ENCODE data around the gene TIAM1. TPM values are rescaled to one million over a fixed set of nuclear protein-coding genes. Genes with fewer than 3 reads are reported as not detected.

The TIAM1 gene
- total RNA-seq, 4 donors from 2014 or later: 2.6 to 11.0 (median 6.9) TPM

DNA sequence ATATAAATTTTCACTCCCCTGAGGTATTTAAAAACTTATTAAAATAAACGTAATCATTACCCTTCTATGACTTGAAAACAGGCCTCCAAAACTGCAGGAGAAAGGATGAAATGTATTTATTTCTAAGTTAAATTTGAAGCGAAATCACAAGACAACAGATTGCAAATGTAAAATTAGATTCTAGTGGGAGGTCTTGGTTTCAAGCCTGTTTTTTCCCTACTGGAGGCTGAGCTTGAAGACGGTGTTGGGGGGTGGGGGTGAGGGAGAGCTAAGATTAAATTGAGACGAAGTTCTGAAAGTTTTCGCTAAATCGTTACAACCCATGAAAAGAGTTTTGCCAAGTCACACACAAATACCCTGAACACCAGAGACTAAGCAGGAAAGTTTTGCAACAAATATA lies 68.2 kb downstream of the TIAM1 start:
- ATAC-seq: no peak
- 67 to 71% methylated on average over 6 of the region's 6 CpGs for WGBS, 2 donors (ENCODE audit: low coverage in 1 of 2)

GRCh38 chr21:31273278-31273677 lies 70.8 kb downstream of the TIAM1 start:
- Histone ChIP-seq H3K27me3 (peaks cover 4% of the 10 kb centered on the region), H3K27ac (no peak overlapping the region), H3K36me3 (no peaks in the 10 kb centered on the region), H3K9me3 (no peaks in the 10 kb centered on the region), H3K4me1 (no peaks in the 10 kb centered on the region), H3K4me3 (no peak overlapping the region)
- no peak for ATAC-seq
- TF ChIP-seq POLR2A (IDR thresholded peaks at IDR 0.05) (no peak), POLR2AphosphoS5 (IDR thresholded peaks at IDR 0.05) (no peak), EP300 (IDR thresholded peaks at IDR 0.05) (no peak), CTCF (IDR thresholded peaks at IDR 0.05) (no peak)
- WGBS, 2 donors (ENCODE audit: low coverage in 1 of 2): 71% methylated on average over 2 of the region's 2 CpGs; no CpG with 5 or more reads in 1 of the 2 donors

More for the DNA sequence above, 68.2 kb downstream of the TIAM1 start:
- Histone ChIP-seq H3K4me1 (no peaks in the 10 kb centered on the region), H3K4me3 (no peak overlapping the region), H3K27ac (no peak overlapping the region), H3K36me3 (no peaks in the 10 kb centered on the region), H3K27me3 (no peaks in the 10 kb centered on the region), H3K9me3 (no peaks in the 10 kb centered on the region)
- TF ChIP-seq POLR2A (IDR thresholded peaks at IDR 0.05) (no peak), CTCF (IDR thresholded peaks at IDR 0.05) (no peak), EP300 (IDR thresholded peaks at IDR 0.05) (no peak), POLR2AphosphoS5 (IDR thresholded peaks at IDR 0.05) (no peak)

DNA sequence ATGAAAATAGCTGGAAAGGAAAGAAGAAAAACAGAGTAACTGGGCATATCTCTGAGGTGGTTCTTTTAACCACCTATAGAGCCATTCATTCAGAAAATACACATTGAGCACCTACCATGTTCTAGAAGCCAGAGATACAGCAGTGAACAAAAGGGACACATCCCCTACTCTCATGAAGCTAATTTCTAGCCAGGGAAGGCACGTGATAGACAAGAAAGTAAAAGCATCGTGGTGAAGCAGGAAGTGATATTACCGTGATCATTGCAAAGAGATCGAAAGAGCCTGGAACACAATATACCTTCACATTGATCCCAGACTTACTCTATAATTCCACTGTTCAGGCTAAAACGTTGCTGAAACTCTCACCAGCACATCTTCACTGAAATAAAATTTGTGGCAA lies 76.0 kb downstream of the TIAM1 start:
- Histone ChIP-seq H3K27me3 (peaks cover 21% of the 10 kb centered on the region), H3K27ac (no peak overlapping the region), H3K4me3 (no peak overlapping the region), H3K36me3 (no peaks in the 10 kb centered on the region), H3K4me1 (no peaks in the 10 kb centered on the region), H3K9me3 (no peaks in the 10 kb centered on the region)
- ATAC-seq: no peak
- WGBS, 2 donors (ENCODE audit: low coverage in 1 of 2): 54 to 61% methylated on average over 5 of the region's 5 CpGs
- TF ChIP-seq POLR2AphosphoS5 (IDR thresholded peaks at IDR 0.05) (no peak), POLR2A (IDR thresholded peaks at IDR 0.05) (no peak), CTCF (IDR thresholded peaks at IDR 0.05) (no peak), EP300 (IDR thresholded peaks at IDR 0.05) (no peak)

- ATAC-seq: no peak
- Histone ChIP-seq H3K27ac (no peak overlapping the region), H3K27me3 (peaks cover 22% of the 10 kb centered on the region), H3K4me1 (no peaks in the 10 kb centered on the region), H3K36me3 (no peaks in the 10 kb centered on the region), H3K9me3 (no peaks in the 10 kb centered on the region), H3K4me3 (no peak overlapping the region)
- WGBS, 2 donors (ENCODE audit: low coverage in 1 of 2): 43 to 49% methylated on average over 3 to 4 of the region's 4 CpGs
- TF ChIP-seq EP300 (IDR thresholded peaks at IDR 0.05): no peak
- no peak for TF ChIP-seq POLR2AphosphoS5 (IDR thresholded peaks at IDR 0.05)
- no peak for TF ChIP-seq CTCF (IDR thresholded peaks at IDR 0.05)
- no peak for TF ChIP-seq POLR2A (IDR thresholded peaks at IDR 0.05)
These were observed 76.4 kb downstream of the TIAM1 start for GRCh38 chr21:31267644-31268043.

- TF ChIP-seq EP300 (IDR thresholded peaks at IDR 0.05): no peak
- TF ChIP-seq CTCF (IDR thresholded peaks at IDR 0.05): no peak
- TF ChIP-seq POLR2A (IDR thresholded peaks at IDR 0.05): no peak
- no peak for TF ChIP-seq POLR2AphosphoS5 (IDR thresholded peaks at IDR 0.05)
- Histone ChIP-seq H3K9me3 (no peaks in the 10 kb centered on the region), H3K27ac (no peak overlapping the region), H3K4me3 (no peak overlapping the region), H3K4me1 (no peaks in the 10 kb centered on the region), H3K27me3 (peaks cover 22% of the 10 kb centered on the region), H3K36me3 (no peaks in the 10 kb centered on the region)
- ATAC-seq: no peak
- WGBS, 2 donors (ENCODE audit: low coverage in 1 of 2): 67 to 80% methylated on average over 1 to 10 of the region's 18 CpGs
These were observed 77.8 kb downstream of the TIAM1 start for GRCh38 chr21:31266241-31266640.

All from gastroesophageal sphincter (tissue), 4 donors.